Stimulated activated CD8-positive, alpha-beta memory T cell treated with anti-CD3 and anti-CD28 coated beads, Interleukin-12 subunit alpha, Interleukin-12 subunit beta, amount 100 ng/mL, for 24 hours (primary cell): Measurements from ENCODE around the gene RTTN.

Experiments used
- DNase-seq: peaks from one replicate; pipeline ENCODE4 v3.0.0-alpha.2; 2020; ENCODE audit errors: extremely low read depth

RTTN gene

DNA sequence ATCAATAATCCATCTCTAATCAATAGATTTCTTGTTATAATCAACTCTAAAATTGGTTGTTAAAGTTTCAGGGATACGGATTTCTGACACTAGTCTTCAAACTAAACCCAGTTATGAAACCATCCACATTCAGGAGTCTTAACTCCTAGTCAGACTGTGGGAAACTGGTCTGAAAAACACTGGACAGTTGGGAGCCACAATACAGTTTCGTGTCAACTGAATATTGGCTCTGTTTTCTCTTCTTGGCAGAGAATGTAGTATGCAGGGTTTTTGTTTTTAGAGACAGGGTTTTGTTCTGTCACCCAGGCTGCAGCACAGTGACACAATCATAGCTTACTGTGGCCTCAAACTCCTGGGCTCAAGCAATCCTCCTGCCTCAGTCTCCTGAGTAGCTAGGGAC lies 123.1 kb downstream of the RTTN start:
- DNase-seq: no peak

GRCh38 chr18:70078106-70078505 lies 127.4 kb downstream of the RTTN start:
- no peak for DNase-seq

- no peak for DNase-seq
Observed at GRCh38 chr18:70075906-70076305, 129.6 kb downstream of the RTTN start.

- DNase-seq: no peak
Observed at GRCh38 chr18:70074116-70074515, 131.4 kb downstream of the RTTN start.

GRCh38 chr18:70073432-70073831 lies 132.1 kb downstream of the RTTN start:
- DNase-seq: no peak

DNA sequence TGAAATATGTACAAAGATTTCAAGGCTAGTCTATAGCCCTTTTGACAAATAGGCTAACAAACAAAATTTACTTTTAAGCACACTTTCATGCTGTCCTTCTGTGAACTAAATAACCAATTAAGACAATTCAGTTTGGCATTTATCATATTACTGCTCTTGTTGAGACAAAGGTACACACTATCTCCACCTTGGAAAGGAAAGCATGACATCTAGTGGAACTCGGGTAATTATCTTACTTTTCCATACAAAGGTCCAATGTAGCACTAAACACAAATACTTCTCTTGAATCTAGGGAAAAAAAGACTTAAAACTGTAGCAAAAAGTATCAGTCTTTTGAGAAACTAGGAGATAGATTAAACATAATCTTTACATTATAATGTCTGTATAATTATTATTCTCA lies 132.8 kb downstream of the RTTN start:
- DNase-seq: no peak

GRCh38 chr18:70069965-70070364 lies 135.5 kb downstream of the RTTN start:
- DNase-seq: no peak

DNA sequence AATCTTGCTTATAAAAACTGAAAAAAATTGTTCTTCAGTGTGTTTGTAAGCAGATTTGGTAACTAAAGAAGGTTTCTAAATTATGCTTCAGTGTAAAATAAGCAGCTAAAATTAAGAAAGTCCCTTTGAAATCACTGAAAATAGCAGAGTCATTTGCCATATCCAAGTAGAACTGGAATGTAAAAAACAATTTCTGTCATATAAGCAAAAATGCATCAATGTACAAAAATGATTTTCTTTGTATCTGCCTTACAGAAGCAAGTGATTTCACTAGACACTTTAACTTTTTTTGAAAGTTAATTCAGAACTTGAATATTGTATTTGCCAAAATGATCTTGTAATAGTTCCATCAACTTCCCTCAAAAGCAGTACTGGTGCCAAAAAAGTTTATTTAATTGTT lies 136.1 kb downstream of the RTTN start:
- no peak for DNase-seq

GRCh38 chr18:70068981-70069380 lies 136.5 kb downstream of the RTTN start:
- no peak for DNase-seq

DNA sequence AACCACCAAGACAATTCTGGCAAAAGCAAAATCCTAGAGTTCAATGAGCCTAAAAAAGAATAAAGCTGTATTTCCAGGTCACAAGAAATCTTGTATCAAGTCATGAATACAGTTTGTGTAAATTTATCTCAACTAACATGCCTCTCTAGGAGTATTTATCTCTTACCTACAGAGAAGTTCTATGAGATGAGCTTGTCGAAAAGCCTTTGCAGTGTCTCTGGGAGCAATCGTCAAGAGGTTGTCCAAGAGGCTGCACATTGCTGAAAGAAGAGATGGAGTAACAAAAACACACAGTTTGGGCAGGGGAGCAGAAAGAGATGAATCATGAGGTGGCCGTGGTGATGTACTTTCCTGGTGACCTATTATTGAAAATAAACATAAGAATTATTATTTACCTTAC lies 145.8 kb downstream of the RTTN start:
- DNase-seq: no peak

GRCh38 chr18:70058916-70059315 lies 146.6 kb downstream of the RTTN start:
- DNase-seq: no peak

DNA sequence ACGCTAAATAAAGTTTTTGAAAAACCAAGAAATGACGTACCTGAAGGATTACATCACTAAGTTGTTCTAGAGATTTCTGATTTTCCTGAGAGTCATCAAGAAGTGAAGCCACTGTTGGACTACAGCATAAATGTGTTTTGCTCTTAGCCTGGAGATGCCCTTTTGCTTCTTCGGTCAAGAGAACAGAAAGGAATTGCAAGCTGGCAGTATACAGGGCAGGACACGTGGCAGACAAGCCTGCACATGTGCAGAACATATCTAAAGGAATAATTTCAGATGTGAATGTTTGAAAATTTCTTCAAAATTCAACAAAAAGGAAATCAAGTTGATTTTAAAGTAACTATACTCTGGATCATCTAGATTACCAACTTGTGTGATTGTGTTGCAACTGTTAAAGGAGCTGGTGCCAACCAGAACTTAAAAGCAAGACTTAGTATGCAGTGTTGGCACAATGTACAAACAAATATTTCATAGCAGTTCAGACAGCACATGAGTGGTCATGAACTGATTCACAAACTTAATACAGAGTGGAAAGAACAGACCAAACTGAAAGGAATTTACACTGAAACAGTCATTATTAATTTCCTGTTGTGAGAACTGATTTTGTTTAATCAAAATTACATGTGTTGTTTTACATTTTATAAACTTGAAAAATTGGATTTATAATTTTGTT lies 157.4 kb downstream of the RTTN start:
- no peak for DNase-seq

DNA sequence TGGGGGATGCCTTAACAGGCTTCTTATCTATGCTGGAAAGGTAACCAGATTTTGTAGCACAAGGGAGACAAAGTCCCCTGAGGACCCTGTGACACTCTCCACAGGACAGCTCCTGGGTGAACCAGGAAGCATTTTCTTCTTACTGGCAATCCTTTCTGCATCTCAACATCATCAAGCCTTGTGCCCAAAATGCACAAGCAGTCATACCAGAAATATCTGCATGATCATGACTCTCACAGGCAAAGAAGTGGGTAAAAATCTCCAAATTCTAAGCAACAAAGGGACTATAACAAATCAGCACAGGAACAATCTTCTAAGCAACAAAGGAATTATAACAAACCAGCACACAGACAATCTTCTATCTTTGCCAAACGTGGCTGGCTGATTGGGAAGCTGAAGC lies 158.7 kb downstream of the RTTN start:
- no peak for DNase-seq

DNA sequence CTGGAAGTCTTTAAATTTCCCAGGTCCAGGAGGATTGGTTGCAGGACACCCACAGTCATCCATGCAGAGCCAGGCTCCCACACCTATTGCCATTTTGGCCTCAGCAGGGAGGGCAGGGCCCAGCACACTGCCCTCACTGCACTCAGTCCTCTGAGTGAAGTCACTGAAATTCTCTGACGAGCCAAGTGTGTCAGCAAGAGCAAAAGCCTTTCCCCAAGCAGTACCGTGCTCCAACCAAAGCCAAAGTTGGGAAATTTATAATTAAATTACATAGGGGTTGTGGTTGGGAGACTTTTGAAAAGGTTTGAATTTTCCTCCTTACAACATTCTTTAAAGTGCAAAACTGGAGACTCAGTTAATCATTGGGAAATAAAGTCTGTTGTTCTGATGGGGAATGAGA lies 159.3 kb downstream of the RTTN start:
- no peak for DNase-seq

GRCh38 chr18:70044632-70045031 lies 160.9 kb downstream of the RTTN start:
- DNase-seq: no peak

DNA sequence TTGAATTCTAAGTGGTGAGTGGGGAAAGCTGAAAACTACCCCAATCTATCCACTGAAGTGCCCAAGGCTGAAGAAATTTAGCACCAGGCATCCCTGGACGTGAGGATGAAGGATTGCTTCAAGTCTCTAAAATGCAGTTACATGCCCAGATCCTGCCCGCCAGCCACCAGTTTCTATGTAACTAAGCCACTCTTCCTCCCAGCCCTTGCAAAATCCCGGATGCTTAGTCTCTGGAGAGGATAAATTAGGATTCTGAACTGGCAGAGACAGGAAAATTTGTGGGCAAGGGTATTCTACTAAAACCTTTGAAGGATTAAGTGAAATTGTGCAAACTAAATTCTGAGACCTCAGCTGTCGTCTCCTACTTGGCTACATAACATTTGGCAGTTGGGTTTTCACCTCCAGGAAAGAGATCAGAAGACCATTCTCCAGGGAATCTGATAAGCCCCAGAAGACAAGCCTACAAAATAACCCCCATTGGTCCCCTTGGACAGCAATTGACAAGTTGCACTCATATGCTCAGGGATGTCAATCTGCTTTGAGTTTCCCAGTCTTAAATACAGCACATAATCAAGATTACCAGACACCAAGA lies 163.9 kb downstream of the RTTN start:
- DNase-seq: no peak

- DNase-seq: no peak
Observed at GRCh38 chr18:70039186-70039585, 166.3 kb downstream of the RTTN start.

DNA sequence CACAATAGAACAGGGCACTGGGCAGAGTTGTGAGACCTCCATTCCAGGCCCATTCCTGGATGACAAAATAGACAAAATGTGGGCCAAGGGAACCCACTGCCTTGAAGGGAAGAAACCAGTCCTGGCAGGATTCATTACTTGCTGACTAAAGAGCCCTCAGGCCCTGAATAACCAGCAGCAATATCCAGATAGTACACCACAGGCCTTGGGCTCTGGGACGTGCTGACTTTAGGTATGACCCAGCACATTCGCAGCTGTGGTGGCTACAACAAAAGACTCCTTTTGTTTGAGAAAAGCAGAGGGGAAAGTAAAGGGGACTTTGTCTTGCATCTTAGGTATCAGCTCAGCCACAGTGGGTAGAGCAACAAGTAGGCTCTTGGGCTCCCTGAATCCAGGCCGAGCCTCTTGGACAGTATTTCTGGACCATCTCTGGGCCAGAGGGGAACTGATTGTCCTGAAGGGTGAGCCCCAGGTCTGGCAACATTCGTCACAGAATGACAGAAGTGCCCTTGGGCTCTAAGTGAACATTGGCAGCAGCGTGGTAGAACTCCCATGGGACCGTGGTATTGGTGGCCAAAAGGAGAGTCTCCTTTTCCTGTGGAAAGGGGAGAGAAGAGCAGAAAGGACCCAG lies 167.9 kb downstream of the RTTN start:
- DNase-seq: no peak

- no peak for DNase-seq
Observed at GRCh38 chr18:70036771-70037347, 168.6 kb downstream of the RTTN start.

GRCh38 chr18:70036168-70036567 lies 169.3 kb downstream of the RTTN start:
- no peak for DNase-seq

DNA sequence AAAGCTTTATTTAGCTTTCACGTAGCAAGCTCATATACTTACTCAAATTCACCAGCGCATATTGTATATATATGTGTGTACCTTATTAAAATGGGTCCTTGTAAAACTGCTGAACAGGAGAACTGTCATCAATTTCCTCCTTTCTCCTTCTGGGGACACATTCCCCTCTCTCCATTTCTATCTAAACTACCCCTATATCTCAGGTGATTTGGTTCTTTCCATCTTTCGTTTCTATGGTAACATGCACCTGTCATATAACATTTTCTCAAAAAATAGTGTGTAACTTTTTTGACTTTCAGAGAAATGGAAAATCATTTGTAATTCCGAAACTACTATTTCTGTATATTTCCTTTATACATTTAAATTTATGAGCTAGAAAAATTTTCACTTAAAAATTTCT lies 174.3 kb downstream of the RTTN start:
- no peak for DNase-seq

DNA sequence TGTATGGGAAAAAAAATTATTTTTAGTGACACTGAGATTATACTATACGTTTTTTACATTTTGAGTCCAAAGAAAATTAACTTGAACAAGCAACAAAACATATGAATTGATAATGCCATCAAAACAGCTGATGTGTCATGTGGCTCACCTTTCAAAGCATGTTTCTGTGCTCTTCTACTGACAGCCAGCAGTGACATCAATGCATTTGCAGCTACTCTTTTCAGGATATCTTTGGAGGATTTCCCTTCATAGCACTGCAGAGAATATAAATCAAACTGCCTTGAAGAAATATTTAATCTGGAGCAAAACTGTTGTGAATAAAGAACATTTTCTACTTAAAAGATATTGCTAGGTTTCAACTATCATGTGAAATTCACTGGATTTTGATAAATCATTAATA lies 174.8 kb downstream of the RTTN start:
- no peak for DNase-seq

GRCh38 chr18:70029163-70029562 lies 176.3 kb downstream of the RTTN start:
- no peak for DNase-seq
